ENCODE results near the gene PTCD2.

DNA sequence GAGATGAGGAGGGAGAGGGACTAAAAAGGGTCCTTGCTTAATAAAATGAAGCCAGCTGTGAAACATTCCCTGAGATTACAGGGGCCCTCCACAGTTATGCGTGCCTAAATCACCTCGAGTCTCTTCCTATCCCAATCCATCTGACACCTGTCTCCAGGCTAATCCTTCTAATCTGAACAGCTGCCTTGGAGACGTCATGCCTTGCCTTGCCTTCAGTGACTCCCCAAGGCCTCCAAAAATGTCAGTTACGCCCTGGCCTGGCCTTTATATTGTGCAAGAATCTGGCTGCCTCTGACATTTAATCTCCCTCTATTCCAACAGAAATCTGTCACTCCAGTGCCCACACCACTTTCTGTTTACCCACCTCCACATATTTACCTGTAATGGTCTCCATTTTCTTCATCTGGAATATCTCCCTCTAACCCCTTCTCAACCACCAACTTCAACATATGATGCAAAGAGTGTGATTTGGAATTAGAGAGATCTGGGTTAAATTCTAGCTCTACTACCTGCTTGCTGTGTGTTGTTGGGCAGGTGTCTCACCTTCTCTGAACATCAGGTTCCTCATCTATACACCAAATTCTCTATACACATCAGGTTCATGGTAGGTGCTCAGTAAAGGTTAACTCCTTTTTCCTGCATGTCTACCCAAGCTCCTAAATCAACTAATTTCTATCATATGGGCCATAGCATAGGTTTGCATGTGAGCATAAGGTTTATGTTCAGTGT, 57.9 kb downstream of the PTCD2 start:
- TF ChIP-seq POLR2A (IDR thresholded peaks at IDR 0.05; ENCODE audit: low read depth, low read length) (no peak), MAX (IDR thresholded peaks at IDR 0.05; ENCODE audit: insufficient read depth, insufficient read length) (no peak), CTCF (IDR thresholded peaks at IDR 0.05; ENCODE audit: extremely low read depth in 1 of 2, insufficient read depth in 1 of 2, low read depth in 1 of 2, low read length in 2 of 2) (no peak), JUN (IDR thresholded peaks at IDR 0.05; ENCODE audit: borderline replicate concordance, insufficient read depth, insufficient read length, low read depth) (no peak), EZH2 (IDR thresholded peaks at IDR 0.05; ENCODE audit: borderline replicate concordance, low read depth, low read length, severe bottlenecking) (no peak), POLR2AphosphoS5 (IDR thresholded peaks at IDR 0.05; ENCODE audit: insufficient read depth, low read depth, low read length) (no peak)
